ENCODE data around the gene ZGLP1.

DNA sequence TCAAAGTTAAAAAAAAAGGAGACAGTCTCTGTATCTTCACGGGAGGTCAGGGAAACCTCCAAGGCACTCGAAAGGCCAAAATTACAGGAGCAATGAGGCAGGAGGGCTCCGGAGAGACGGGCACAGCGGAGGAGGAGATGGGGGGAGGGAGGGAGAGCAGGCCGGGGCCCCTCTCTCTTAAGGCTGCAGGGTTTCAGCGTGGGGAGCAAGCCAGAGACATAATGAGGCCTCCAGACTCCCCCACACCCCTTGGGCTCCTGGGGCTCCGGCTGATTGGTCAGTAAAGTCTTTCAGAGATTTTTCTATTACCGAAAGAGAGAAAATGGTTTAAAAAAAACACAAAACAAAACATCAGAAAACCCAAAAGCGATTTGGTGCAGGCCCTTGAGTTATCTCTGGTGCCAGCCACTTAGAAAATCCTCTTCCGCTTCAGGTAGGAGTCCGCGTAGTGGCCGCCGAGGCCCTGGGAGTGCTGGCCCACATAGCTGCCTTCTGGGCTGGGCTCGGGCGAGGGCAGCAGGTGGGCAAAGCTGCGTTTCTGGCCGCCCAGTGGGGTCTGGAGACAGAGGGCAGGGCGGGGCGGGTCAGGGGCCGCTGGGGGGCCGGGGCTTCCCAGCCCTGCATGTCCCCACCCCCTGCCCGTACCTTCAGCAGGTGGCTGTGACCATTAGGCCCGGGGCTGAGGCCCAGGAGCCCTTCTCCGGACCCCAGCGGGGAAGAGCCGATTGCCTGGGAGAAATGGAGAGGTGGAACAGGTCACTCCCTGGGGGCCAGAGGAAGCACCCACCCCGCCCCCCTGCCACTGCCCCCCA, 7.6 kb upstream of the ZGLP1 start:
- TF ChIP-seq MYC (IDR thresholded peaks at IDR 0.05; ENCODE audit: low read depth, low read length) (no peak), POLR2A (IDR thresholded peaks at IDR 0.05; ENCODE audit: extremely low read depth, insufficient read length) (no peak)
- TF ChIP-seq, protein P1, sequence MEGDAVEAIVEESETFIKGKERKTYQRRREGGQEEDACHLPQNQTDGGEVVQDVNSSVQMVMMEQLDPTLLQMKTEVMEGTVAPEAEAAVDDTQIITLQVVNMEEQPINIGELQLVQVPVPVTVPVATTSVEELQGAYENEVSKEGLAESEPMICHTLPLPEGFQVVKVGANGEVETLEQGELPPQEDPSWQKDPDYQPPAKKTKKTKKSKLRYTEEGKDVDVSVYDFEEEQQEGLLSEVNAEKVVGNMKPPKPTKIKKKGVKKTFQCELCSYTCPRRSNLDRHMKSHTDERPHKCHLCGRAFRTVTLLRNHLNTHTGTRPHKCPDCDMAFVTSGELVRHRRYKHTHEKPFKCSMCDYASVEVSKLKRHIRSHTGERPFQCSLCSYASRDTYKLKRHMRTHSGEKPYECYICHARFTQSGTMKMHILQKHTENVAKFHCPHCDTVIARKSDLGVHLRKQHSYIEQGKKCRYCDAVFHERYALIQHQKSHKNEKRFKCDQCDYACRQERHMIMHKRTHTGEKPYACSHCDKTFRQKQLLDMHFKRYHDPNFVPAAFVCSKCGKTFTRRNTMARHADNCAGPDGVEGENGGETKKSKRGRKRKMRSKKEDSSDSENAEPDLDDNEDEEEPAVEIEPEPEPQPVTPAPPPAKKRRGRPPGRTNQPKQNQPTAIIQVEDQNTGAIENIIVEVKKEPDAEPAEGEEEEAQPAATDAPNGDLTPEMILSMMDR (IDR thresholded peaks at IDR 0.05; ENCODE audit: low read depth, low read length), result no peak
- TF ChIP-seq, protein P2, sequence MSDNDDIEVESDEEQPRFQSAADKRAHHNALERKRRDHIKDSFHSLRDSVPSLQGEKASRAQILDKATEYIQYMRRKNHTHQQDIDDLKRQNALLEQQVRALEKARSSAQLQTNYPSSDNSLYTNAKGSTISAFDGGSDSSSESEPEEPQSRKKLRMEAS (IDR thresholded peaks at IDR 0.05; ENCODE audit: low read depth, low read length), result no peak

Measured in NB4 (cell line).